LNCaP clone FGC (cell line): Measurements from ENCODE around the gene HES6.
"Not testable (repeated sequence)": the region's sequence is repeated elsewhere in the genome, so short reads cannot be mapped to it uniquely, and the experiment has no call there.

Source experiments
- DNase-seq: peaks from one replicate; pipeline ENCODE4 v3.0.0-alpha.2; 2011; ENCODE audit warnings: low read depth
- H3K4me3 ChIP-seq: 2 replicates; pipeline ENCODE4 v1.5.1; 2011; ENCODE audit warnings: mild to moderate bottlenecking, low read depth, low read length, control low read depth
- TF ChIP-seq, protein P1 (sequence below): IDR thresholded peaks from 2 replicates; pipeline ENCODE4 v1.5.1; 2012; ENCODE audit warnings: mild to moderate bottlenecking; ENCODE audit not compliant: control insufficient read depth, insufficient read depth; ENCODE audit errors: extremely low read depth

HES6 gene

DNA sequence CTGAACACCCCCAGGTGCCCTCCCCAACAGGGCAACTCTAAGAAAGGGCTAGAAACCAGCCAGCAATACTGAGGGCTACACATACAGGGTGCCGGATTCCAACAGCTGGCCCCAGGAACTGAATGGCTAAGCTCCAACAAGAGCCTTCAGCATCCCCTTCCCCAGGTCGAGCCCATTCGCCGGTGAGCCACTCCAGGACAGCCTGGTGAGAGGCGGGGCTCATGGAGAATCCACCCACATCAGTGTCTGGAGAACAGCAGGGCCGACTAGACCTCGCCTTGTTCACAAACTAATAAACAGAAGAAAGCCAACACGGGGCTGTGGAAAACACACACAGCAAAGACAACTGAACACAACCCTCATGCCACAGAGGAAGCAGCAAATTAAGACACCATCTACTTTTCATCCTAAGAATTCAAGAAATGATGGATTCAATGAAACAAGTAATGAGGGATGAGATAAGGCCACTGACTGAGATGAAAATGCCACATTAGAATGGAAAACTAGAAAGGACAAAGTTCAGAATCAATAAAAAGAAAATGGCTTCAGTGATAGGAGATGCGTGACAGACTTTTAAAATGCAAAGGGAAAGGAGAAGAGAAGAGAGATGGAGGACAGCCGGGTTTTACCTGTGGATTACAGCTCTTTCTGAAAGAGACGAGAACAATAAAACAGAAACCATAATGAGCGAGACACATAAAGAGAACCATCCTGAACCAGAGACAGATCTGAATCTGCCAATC is 40.4 kb upstream of the HES6 start:
- H3K4me3 ChIP-seq: no peak overlapping the region
- TF ChIP-seq, protein P1, sequence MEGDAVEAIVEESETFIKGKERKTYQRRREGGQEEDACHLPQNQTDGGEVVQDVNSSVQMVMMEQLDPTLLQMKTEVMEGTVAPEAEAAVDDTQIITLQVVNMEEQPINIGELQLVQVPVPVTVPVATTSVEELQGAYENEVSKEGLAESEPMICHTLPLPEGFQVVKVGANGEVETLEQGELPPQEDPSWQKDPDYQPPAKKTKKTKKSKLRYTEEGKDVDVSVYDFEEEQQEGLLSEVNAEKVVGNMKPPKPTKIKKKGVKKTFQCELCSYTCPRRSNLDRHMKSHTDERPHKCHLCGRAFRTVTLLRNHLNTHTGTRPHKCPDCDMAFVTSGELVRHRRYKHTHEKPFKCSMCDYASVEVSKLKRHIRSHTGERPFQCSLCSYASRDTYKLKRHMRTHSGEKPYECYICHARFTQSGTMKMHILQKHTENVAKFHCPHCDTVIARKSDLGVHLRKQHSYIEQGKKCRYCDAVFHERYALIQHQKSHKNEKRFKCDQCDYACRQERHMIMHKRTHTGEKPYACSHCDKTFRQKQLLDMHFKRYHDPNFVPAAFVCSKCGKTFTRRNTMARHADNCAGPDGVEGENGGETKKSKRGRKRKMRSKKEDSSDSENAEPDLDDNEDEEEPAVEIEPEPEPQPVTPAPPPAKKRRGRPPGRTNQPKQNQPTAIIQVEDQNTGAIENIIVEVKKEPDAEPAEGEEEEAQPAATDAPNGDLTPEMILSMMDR: no peak
- no peak for DNase-seq

DNA sequence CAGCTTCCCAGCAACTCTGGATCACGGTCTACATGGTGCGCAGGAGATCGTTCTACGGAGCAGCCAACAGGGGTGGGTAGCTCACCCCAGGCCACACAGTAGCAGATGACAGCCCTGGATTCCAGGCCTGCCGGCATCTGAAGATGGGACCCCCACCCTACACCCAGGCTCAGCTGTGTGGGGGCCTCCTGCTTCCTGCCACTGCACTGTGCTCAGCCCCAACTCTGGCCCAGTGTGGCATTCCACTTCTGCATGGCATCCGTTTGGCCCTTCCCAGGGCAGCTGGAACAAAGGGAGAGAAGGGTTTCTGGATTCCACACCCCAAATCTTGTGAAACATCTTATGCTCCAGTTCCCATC is 39.5 kb upstream of the HES6 start:
- H3K4me3 ChIP-seq: no peak overlapping the region
- TF ChIP-seq, protein P1: no peak
- DNase-seq: no peak

DNA sequence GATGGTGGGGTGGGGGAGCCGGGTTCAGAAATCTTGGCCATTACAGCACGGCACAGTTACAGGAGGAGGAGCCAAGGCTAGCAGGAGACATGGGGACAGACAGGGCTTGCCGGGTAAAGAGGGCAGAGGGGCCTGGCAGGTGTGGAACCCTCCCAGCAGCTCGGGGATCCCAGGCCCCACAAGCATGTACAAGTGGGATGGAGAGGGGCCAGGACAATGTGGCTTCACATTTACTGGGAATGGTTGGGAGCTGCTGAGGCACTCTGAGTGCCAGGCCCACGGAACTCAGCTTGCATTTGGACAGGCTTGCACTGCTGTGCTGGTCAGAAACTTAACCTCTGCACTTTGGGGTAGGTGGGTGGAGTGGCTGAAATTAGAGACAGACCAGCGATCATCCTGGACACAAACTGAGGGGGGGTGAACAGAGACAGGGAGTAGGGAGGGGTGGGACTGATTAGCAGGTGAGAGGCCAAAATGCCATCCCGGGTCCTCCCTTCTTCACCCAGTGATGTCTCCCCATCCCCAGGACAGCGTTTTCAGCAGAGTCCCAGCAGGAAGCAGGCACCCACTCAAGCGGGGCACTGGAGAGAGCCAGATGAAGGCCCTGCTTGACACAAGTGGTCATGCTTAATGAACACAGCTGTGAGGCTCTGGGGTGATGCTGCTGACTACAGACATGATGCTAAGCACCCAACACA is 38.9 kb upstream of the HES6 start:
- TF ChIP-seq, protein P1: no peak
- no peak for DNase-seq
- no peak overlapping the region for H3K4me3 ChIP-seq

DNA sequence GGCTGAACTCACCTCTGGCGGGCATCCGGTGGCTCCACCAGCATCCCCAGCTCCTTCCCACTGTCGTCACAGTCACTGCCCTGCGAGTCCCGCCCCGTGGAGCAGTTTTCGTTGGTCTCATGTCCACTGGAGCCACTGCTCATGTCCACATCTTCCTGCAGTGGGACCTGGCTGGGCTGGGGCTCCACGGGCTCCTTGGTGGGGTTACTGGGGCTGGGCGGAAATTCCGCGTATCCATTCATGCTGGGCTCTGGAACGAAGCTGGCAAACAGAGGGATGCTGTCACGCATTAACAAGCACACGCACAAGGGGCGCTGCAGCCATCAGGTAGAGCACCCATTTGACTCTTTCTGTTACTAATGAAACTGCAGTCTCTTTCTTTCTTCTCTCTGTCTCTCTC is 37.9 kb upstream of the HES6 start:
- TF ChIP-seq, protein P1: no peak
- H3K4me3 ChIP-seq: no peak overlapping the region
- DNase-seq: no peak

DNA sequence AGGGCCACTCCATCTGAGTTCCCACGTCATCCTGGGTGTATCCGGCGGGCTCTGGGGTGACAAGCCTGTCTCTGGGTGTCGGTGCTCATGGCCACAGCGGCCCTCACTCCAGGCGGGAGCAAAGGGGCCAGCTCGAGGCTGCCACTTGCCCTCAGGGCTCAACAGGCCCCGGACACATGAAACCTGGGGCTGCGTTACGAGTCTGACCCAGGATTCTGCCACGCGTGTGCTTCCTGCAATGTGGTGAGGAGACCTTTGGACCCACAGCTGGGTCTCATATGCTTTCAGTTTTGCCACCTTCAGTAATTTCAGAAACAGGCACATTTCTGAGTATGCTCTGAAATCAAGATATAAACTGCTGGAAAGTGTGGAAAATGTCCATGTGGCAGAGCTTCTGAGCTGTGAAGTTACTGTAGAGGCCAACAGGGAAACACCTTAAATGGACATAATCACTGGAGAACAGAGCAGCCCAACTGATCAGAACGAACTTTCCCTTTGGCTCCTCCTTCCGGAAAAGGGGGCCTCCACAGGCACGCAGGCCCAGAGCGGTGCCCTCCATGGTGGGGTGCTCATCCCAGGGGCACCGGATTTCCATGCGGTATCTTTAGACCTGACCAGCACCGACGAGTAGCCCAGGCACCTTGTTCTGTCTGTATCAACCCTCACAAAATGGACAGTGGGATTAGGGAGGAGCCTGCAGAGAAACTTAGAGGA is 34.5 kb upstream of the HES6 start:
- H3K4me3 ChIP-seq: no peak overlapping the region
- TF ChIP-seq, protein P1: no peak
- DNase-seq: no peak

DNA sequence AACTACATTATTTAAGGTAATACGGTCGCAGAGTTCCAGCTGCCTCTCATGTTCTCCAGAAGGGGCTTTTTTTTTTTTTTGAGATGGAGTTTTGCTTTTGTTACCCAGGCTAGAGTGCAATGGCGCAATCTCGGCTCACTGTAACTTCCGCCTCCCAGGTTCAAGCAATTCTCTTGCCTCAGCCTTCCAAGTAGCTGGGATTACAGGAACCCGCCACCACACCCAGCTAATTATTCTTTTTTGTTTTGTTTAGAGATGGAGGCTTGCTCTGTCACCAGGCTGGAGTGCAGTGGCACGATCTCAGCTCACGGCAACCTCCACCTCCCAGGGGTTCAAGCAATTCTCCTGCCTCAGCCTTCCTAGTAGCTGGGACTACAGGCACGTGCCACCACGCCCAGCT is 33.6 kb upstream of the HES6 start:
- H3K4me3 ChIP-seq, DNase-seq: not testable (repeated sequence)

DNA sequence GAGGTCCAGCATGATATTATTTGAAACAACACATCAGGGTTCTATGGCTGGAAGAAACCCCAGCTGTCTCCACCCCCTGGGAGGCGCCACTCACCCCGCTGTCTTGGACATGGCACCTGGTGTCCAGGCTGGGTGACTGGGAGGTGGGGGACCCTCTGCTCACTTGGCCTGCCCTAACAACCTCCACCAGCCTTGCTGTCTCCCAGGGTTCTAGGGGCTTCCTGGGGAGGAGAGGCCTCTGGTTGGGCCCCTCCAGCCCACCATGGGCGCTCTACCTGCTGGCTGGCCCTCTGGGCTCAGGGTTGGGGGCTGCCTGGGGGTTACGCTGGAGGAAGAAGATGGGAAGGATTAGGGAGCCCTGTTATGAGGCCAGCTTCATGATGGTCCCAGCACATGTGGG is 32.3 kb upstream of the HES6 start:
- TF ChIP-seq, protein P1: no peak
- no peak overlapping the region for H3K4me3 ChIP-seq
- no peak for DNase-seq

DNA sequence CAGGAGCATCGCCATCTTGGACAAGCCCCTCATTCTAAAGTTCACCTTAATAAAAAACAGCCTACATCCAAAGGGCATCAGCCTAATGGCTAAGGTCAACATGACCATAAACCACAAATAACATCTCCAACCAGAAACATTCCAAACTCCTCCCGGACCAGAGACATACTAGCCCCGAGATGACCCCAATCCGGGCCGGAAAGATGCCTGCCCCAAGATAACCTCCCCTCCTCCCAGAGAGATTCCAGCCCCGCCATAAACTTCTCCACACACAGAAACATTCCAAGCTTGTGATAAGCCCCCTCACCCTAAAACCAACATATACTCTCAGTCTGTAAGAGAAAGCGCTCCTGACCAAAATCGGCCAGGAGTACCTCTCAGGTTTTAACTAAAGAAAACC is 31.8 kb upstream of the HES6 start:
- DNase-seq: not testable (repeated sequence)

More for the DNA sequence above, 31.8 kb upstream of the HES6 start:
- not testable (repeated sequence) for H3K4me3 ChIP-seq
